HG02763 (cell line): ENCODE measurements around the gene GALNT15.

Experiments used
- ATAC-seq: cut with Tn5 transposase; IDR thresholded peaks from one replicate; pipeline ENCODE4 v1.9.1; 2021; ENCODE audit warnings: mild to moderate bottlenecking, moderate library complexity; ENCODE audit not compliant: unreplicated experiment

The GALNT15 gene

GRCh38 chr3:16174389-16174788, at the start of gene GALNT15:
Gene GALNT15, plus strand, starts transcription at chr3:16174680. Its CDS starts 472 bp downstream, at chr3:16175152.
- no peak for ATAC-seq

DNA sequence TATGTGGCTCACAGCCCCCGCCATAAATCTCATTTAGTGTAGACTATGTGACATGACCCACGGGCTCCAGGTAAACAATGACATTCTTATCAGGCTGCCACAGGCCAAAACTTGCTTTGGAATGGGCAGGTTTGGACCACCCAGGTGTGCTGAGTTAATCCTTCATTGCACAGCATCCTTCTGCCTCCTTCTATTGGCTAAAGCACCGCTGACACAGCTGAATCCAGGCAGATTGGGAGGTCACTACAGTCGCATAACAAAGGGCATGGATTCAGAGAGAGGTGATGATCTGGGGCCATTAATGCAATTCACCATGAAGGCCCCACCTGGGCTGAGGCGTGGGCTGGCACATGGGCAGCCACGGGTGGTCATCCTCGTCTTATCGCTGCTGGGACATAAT, 47.8 kb upstream of the GALNT15 start:
- no peak for ATAC-seq

- no peak for ATAC-seq
These were observed 47.2 kb upstream of the GALNT15 start for GRCh38 chr3:16127249-16127648.

- no peak for ATAC-seq
These were observed 44.4 kb upstream of the GALNT15 start for GRCh38 chr3:16130066-16130465.

- no peak for ATAC-seq
These were observed 42.3 kb upstream of the GALNT15 start for GRCh38 chr3:16132190-16132589.

DNA sequence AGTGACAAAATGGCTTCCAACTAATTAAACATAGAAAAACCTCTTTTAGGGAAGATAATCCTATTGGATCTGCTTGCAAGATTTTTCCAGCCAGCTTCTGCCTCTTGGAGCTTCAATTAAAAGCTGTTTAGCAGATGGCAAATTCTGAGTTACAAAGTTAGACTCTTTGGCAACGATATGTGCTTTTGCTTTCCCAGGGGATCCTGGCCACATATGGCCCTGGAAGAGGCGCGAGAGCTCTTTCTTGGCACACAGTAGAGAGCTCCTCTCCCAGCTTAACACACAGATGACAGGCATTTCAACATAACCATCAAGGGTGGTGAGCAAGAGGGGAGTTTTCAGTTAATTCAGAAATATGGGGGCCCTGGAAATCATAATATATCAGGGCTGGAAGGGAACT, 41.6 kb upstream of the GALNT15 start:
- no peak for ATAC-seq

DNA sequence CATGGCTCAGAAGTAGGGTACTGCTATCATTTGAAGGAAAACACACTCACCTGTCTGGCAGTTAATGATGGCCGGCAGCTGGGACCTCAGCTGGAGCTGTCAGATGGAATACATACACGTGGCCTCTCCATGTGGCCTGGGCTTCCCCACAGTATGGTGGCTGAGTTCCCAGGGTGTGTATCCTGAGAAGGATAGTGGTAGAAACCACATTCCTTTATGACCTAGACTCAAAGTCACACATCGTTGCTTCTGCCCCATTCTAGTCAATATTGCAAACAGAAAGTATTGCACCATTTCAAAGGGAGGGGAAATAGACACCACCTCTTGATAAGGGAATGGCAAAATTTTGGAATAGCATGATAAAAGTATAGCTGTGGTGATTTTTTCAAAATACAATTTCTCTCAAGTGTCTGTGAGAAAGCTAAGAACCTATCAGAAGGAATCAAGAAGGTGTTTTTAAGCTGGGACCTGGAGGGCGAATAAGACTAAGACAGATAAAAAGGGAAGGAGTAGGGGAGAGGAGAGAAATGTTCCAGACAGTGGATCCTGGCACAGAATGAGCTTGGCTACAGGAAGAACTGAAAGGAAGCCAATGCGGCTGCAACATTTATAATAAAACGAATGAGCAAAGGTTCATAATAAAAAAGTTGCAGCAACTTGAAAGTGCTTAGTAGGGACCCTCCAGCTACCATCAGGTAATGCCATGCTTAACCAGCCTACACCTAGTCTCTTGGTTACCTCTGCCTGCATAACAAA, 40.1 kb upstream of the GALNT15 start:
- no peak for ATAC-seq

- no peak for ATAC-seq
These were observed 38.4 kb upstream of the GALNT15 start for GRCh38 chr3:16136055-16136454.

- ATAC-seq, result no peak
These were observed 37.4 kb upstream of the GALNT15 start for GRCh38 chr3:16137044-16137443.

DNA sequence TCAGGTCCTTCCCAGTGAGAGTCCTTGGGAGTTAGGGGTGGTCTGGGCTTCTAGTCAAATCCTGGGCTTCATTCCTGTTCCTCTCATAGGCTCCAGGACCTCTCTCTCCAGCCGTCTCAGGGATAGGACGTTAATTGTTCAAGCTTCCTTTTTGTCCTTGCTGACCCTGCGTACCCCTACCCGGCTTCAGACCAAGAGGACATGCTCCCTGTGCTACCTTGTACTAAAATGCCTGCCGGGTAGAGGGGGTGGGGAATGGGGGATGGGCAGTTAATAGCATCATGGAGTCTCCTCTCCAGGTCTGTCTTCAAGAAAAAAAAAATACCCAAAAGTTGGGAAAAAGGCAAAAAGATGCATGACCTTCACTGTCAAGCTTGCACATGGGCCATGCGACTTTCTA, 36.5 kb upstream of the GALNT15 start:
- no peak for ATAC-seq

- ATAC-seq, result no peak
These were observed 34.2 kb upstream of the GALNT15 start for GRCh38 chr3:16140116-16140893.

- ATAC-seq, result no peak
These were observed 33.6 kb upstream of the GALNT15 start for GRCh38 chr3:16140894-16141285.

GRCh38 chr3:16142350-16143025, 32.0 kb upstream of the GALNT15 start:
- no peak for ATAC-seq

DNA sequence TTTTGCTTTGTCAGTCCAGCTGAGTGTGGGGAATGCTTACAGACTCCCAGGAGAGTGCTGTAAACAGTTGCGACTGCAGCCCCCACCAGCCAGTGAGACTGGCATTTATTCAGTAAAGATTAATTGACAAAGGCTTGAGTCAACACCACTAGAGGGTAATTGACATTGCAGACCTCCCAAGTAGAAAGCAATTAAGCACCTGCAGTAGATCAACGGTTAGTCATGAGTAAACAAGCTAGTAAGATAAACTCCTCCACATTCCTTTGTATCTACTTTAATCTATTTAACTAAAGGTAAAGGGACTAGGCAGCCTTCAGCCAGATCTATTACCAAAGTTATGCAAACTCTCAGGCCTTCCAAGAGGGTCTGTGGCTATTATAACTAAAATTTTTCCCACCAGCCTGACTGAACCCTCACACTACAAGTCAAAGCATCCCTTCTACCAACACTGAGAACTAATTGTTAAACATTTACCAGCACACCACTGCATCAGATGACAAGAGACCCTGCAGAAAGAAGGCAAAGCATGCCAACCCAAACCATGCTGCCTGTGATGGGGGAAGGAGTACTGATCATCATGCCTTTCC, 30.5 kb upstream of the GALNT15 start:
- no peak for ATAC-seq

DNA sequence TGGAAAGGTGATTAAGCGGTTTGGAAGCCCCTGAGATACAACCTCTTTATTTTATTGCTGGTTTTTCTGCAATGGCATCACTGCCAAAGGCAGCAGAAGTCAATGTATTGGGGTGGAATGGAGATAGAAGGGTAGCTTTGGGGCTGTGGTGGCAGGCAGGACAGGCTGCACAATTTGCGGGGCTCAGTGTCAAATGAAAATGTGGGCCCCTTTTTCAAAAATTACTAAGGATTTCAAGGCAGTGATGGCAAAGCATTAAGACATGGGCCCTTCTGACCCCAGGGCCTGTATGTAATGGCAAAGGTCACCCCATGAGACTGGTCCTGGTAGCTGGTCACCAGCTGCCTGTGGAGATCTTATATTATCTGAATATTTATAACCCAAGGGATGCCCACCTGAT, 29.3 kb upstream of the GALNT15 start:
- no peak for ATAC-seq

DNA sequence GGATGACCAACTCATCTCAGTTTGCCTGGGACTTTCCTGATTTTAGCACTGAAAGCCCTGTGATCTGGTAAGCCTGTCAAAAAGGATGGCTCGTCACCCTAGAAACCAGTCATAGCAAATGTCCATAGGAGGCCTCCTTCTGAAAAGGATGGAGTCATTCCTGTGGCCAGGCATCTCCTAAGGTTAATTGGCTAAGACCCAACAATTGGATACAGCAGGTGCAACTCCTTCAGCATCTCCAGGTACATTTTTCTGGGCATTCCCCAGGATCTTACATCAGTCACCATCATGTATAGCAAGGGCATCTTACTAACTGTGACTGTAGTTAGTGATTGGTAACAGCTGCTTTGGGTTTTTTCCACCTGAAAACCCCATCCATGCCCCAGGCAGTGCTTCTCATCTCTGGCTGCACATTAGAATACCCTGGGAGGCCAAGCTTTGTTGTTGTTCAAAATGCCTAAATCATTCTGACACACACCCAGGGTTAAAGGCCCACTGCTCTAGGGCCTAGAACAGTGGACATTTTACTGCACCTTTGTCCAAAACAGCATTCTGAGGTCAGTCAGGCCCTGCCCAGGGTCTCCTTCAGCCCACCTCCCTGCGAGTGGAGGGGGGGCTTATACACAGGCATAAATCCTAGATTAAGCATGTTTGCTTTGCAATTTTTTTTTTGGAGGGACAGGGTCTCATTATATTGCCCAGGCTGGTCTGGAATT, 28.3 kb upstream of the GALNT15 start:
- no peak for ATAC-seq

GRCh38 chr3:16147220-16147994, 27.1 kb upstream of the GALNT15 start:
- ATAC-seq, result no peak

DNA sequence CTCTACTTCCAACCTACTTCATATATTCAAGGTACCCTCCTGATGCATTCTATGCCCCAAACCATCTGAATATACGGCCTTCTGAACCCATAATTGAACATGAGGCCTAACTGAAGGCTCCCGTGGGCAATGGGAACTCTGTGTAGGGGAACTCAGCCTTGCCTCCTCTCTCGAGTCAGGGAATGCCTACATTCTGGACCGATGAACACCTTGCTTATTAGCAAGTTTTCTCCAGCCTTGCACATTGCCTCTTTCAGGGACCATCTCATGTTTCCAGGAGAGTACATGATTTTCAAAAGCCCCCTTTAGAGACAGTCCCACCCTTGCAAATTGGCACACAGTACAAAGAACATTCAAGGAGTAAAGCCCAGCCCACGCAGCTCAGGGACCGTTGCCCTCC, 26.3 kb upstream of the GALNT15 start:
- no peak for ATAC-seq

GRCh38 chr3:16148783-16149182, 25.7 kb upstream of the GALNT15 start:
- ATAC-seq, result no peak

GRCh38 chr3:16150285-16150684, 24.2 kb upstream of the GALNT15 start:
- ATAC-seq, result no peak
